HG03342 (cell line): Measurements from ENCODE around the gene HMCES.
"Not testable (repeated sequence)": the region's sequence is repeated elsewhere in the genome, so short reads cannot be mapped to it uniquely, and the experiment has no call there.

Experiments
- ATAC-seq: cut with Tn5 transposase; IDR thresholded peaks from one replicate; pipeline ENCODE4 v1.9.1; 2021; ENCODE audit warnings: mild to moderate bottlenecking, moderate library complexity; ENCODE audit not compliant: unreplicated experiment

The HMCES gene

GRCh38 chr3:129320261-129320660 is 41.6 kb downstream of the HMCES start:
- ATAC-seq: no peak

GRCh38 chr3:129320825-129321487 is 42.3 kb downstream of the HMCES start:
- no peak for ATAC-seq

DNA sequence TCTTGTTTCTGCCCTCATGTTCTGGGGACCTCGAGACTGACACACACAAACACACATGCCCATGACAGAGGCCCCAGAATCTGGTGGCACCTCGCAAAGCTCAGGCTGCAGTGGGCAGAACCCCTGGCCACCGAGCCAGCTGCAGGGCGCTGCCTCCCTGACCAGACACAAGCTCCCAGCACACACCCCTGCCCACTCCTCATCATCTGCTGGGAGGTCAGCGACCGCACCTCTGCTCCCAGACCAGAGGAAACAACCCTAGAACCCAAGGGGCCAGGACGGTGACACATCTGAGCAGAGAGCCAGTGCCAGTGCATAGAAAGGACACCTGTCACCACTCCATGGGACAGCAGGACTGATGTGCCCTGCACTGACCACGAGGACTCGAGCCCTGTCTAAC is 43.2 kb downstream of the HMCES start:
- ATAC-seq: no peak

DNA sequence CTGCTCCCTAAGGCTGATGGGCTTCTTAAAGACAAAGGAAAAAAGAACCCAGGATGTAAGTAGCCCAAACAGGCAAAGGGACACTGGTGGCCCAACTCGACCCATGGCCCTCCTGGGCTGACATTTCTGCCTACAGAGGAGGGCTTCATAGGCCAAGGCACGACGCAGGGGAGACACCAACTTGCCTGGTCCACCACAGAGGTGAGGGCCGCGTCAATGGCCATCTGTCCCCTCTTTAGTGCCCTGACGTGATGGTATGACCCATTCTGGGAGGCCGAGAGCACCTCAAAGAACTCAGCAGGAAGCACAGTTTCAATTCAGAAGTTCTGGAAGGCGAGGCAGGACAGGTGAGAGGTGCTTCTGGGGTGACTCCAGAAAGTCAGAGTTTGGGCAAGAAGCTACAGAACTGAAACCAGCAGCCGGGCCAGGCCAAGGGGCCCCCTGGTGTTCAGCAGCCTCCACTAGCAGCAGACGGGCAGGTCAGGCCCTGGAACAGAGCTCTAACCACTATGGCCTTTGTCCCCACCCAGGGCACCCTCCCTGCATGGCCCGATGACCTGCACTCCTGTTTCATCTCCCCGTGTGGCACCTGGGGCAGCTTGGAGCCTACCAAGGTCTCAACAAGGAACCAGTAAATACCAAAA is 45.1 kb downstream of the HMCES start:
- ATAC-seq: no peak

GRCh38 chr3:129324855-129325254 is 46.2 kb downstream of the HMCES start:
- ATAC-seq: no peak

DNA sequence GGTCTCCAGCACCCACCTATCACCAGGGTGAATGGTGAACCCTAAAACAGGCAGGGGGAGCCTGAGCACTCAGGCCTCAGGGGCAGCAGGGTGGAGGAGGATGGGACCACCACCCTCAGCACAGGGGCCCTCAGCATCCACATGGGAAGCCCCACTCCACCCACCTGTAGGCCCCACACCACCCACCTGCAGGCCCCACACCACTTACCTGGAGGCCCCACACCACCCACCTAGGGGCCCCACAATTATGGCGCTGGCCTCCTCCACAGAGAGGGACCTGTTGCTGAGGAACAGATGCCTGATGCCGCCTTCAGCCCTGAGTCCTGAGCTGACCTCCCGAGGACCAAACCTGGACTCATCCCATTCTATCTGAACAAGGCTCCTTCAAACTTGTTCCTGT is 46.7 kb downstream of the HMCES start:
- ATAC-seq: no peak

- no peak for ATAC-seq
Observed at GRCh38 chr3:129326138-129326537, 47.5 kb downstream of the HMCES start.

DNA sequence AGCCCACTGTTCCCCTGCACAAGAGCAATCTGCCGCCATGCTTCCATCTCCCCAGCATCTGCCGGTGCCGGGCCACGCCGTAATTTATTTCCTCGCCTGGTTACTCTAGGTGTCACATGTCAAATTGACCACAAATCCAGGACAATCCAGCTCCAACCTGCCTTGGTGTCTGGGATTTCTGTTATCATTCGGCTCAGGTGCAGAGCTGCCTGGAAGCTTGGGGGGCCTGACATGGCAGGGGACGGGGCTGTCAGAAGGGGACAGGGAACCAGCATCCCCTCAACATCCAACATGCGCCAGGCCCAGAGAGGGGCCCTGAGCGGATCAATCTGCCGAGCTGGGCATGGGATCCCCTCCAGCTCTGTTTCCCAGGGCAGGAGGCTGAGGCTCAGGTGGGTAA is 47.9 kb downstream of the HMCES start:
- no peak for ATAC-seq

DNA sequence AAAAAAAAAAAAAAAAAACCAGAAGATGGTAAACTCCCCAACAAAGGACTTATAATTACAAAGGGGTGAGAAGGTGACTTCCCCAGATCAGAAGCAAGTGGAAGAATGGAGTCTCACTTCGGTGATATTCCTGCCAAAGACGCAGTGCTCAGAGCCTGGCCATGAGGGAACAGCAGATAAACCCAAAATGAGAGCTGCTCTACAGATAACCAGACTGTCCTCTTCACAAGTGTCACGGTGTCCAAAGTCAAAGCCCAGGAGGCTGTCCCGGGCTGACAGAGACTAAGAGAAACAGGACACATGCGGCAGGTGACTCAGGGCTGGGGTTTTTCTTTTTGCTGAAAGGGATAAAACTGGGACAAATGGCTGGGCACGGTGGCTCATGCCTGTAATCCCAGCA is 48.8 kb downstream of the HMCES start:
- no peak for ATAC-seq

GRCh38 chr3:129329858-129330257 is 51.2 kb downstream of the HMCES start:
- no peak for ATAC-seq

DNA sequence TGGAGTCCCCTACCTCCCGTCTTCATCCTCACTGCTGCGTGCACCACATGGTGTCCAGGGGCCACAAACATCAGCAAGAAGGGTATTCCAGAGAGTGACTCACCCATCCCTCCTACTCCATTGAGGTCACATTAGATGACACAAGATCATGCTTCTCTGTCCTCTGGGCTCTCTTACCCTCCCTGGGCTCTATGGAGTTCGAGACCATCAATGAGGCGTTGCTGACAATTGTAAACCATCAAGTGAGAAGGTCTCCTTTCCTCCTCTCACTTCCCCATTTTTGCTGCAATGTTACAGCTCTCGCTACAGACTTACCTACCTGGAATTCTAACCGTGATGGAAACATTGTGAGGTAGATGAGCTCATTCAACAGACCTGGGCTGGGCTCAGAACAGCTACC is 51.7 kb downstream of the HMCES start:
- no peak for ATAC-seq

- no peak for ATAC-seq
Observed at GRCh38 chr3:129333891-129334290, 55.2 kb downstream of the HMCES start.

GRCh38 chr3:129336093-129336706 is 57.5 kb downstream of the HMCES start:
- no peak for ATAC-seq

GRCh38 chr3:129337719-129338118 is 59.0 kb downstream of the HMCES start:
- ATAC-seq: not testable (repeated sequence)

GRCh38 chr3:129339186-129339585 is 60.5 kb downstream of the HMCES start:
- ATAC-seq: not testable (repeated sequence)

DNA sequence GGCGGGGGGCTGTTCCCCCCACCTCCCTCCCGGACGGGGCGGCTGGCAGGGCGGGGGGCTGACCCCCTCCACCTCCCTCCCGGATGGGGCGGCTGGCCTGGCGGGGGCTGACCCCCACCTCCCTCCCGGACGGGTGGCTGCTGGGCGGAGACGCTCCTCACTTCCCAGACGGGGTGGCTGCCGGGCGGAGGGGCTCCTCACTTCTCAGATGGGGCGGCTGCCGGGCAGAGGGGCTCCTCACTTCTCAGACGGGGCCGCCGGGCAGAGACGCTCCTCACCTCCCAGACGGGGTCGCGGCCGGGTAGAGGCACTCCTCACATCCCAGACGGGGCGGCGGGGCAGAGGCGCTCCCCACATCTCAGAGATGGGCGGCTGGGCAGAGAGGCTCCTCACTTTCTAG is 61.2 kb downstream of the HMCES start:
- ATAC-seq: not testable (repeated sequence)

GRCh38 chr3:129341331-129342141 is 62.9 kb downstream of the HMCES start:
- ATAC-seq: no peak

DNA sequence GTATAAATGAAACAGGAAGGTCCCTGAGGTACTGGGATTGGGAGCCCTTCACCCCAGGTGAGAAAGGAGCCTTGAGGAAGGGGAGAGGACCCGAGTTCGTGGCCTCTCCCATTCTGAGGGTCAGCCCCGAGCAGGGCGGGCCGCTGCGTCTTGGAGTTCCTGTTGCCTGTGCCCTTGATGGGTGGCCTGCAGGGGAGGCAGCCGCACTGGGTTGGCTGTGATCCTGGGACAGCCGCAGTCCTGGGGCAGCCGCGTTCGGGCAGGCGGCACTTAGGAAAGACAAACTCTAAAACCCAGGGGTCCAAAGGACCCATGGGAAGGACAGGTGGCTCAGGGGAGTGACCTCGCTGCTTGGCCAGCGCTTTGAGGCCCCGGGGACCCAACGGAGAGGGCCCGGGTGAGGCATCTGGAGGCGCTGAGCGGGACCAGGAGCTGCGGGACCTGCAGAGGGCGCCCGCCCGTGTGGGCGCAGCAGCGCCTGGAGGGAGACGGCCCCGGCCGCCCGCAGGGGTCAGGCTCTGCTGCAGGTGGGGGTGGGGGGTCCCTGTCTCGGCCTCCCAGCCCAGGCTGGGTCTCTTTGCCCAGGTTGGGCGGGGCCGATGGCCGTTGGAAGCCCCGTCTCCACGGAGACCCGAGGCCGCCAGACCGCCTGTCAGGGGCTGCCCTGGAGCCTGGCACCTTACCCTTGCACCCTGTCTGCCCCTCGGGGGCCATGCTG is 65.1 kb downstream of the HMCES start:
- ATAC-seq: no peak

DNA sequence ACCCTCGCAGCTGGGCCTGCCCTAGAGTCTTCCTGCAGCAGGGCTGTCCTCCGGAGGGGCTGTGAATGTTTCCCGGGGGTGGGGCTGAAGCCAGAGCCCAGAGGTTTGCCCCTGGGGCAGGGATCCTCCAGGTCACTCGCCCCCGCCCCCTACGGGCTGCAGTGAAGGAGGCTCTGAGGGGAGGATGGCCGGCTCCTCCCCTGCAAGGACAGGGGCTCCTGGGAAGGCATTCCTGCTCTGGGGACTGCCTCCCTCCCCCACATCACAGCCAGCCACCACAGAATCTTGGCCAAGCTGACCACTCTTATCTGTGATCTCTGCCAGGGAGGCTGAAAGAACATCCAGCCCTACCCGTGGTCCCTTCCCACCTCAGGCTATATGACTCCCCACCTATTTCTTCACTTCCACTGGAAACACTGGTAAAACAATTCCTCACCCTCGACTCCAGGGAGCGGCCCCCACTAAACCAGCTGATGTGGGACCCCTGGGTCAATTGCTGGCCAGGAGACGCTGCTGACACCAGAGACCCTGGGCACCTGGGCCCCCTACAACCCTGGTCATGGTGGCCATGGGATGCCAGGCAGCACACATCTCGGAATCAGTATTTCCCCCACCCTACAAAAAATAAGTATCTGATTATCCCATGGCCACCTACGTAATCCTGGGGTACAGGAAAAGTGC is 66.0 kb downstream of the HMCES start:
- no peak for ATAC-seq

- ATAC-seq: no peak
Observed at GRCh38 chr3:129345281-129345680, 66.6 kb downstream of the HMCES start.
